ENCODE results near the gene TMEM132E.
"Not testable (repeated sequence)": the region's sequence is repeated elsewhere in the genome, so short reads cannot be mapped to it uniquely, and the experiment has no call there.

The TMEM132E gene

GRCh38 chr17:34579017-34579946 is at the start of gene TMEM132E:
Gene TMEM132E, plus strand, starts transcription at chr17:34579582. Its CDS starts 1,495 bp downstream, at chr17:34581077.
- in situ Hi-C loops (cut with MboI; ENCODE audit: low sequenced_read_pairs), result no loop called here

- in situ Hi-C loops (cut with MboI; ENCODE audit: low sequenced_read_pairs), result no loop called here
Observed at GRCh38 chr17:34530918-34531317, 48.5 kb upstream of the TMEM132E start.

GRCh38 chr17:34532281-34533065 is 46.9 kb upstream of the TMEM132E start:
- in situ Hi-C loops (cut with MboI; ENCODE audit: low sequenced_read_pairs), result no loop called here

- in situ Hi-C loops (cut with MboI; ENCODE audit: low sequenced_read_pairs), result no loop called here
Observed at GRCh38 chr17:34533806-34534527, 45.4 kb upstream of the TMEM132E start.

GRCh38 chr17:34537445-34537844 is 41.9 kb upstream of the TMEM132E start:
- in situ Hi-C loops (cut with MboI; ENCODE audit: low sequenced_read_pairs), result no loop called here

GRCh38 chr17:34538582-34538981 is 40.8 kb upstream of the TMEM132E start:
- in situ Hi-C loops (cut with MboI; ENCODE audit: low sequenced_read_pairs), result not testable (repeated sequence)

GRCh38 chr17:34539881-34540280 is 39.5 kb upstream of the TMEM132E start:
- in situ Hi-C loops (cut with MboI; ENCODE audit: low sequenced_read_pairs), result no loop called here

GRCh38 chr17:34542700-34543336 is 36.6 kb upstream of the TMEM132E start:
- in situ Hi-C loops (cut with MboI; ENCODE audit: low sequenced_read_pairs), result no loop called here

- in situ Hi-C loops (cut with MboI; ENCODE audit: low sequenced_read_pairs), result no loop called here
Observed at GRCh38 chr17:34547453-34548063, 31.8 kb upstream of the TMEM132E start.

- in situ Hi-C loops (cut with MboI; ENCODE audit: low sequenced_read_pairs), result no loop called here
Observed at GRCh38 chr17:34549966-34550365, 29.4 kb upstream of the TMEM132E start.

- in situ Hi-C loops (cut with MboI; ENCODE audit: low sequenced_read_pairs), result no loop called here
Observed at GRCh38 chr17:34553907-34554306, 25.5 kb upstream of the TMEM132E start.

GRCh38 chr17:34556384-34556783 is 23.0 kb upstream of the TMEM132E start:
- in situ Hi-C loops (cut with MboI; ENCODE audit: low sequenced_read_pairs), result no loop called here

GRCh38 chr17:34556931-34557330 is 22.5 kb upstream of the TMEM132E start:
- in situ Hi-C loops (cut with MboI; ENCODE audit: low sequenced_read_pairs), result no loop called here

GRCh38 chr17:34561328-34561727 is 18.1 kb upstream of the TMEM132E start:
- in situ Hi-C loops (cut with MboI; ENCODE audit: low sequenced_read_pairs), result no loop called here

GRCh38 chr17:34562387-34562786 is 17.0 kb upstream of the TMEM132E start:
- in situ Hi-C loops (cut with MboI; ENCODE audit: low sequenced_read_pairs), result no loop called here

- in situ Hi-C loops (cut with MboI; ENCODE audit: low sequenced_read_pairs), result no loop called here
Observed at GRCh38 chr17:34565713-34566112, 13.7 kb upstream of the TMEM132E start.

GRCh38 chr17:34566201-34566600 is 13.2 kb upstream of the TMEM132E start:
- in situ Hi-C loops (cut with MboI; ENCODE audit: low sequenced_read_pairs), result no loop called here

- in situ Hi-C loops (cut with MboI; ENCODE audit: low sequenced_read_pairs), result no loop called here
Observed at GRCh38 chr17:34566873-34567272, 12.5 kb upstream of the TMEM132E start.

- in situ Hi-C loops (cut with MboI; ENCODE audit: low sequenced_read_pairs), result no loop called here
Observed at GRCh38 chr17:34567691-34568465, 11.5 kb upstream of the TMEM132E start.
